Measurements from ENCODE around the gene UCKL1.

Gene UCKL1

GRCh38 chr20:63915471-63915870, 40.7 kb downstream of the UCKL1 start:
- H3K4me3 ChIP-seq (ENCODE audit: low read length) = no peak overlapping the region
- TF ChIP-seq ZNF274 (IDR thresholded peaks at IDR 0.05; ENCODE audit: low read depth, low read length) = no peak

GRCh38 chr20:63913768-63914167, 42.4 kb downstream of the UCKL1 start:
- H3K4me3 ChIP-seq (ENCODE audit: low read length) = no peak overlapping the region
- no peak for TF ChIP-seq ZNF274 (IDR thresholded peaks at IDR 0.05; ENCODE audit: low read depth, low read length)

GRCh38 chr20:63911176-63911575, 45.0 kb downstream of the UCKL1 start:
- TF ChIP-seq ZNF274 (IDR thresholded peaks at IDR 0.05; ENCODE audit: low read depth, low read length) = no peak
- H3K4me3 ChIP-seq (ENCODE audit: low read length) = no peak overlapping the region

- TF ChIP-seq ZNF274 (IDR thresholded peaks at IDR 0.05; ENCODE audit: low read depth, low read length) = no peak
- no peak overlapping the region for H3K4me3 ChIP-seq (ENCODE audit: low read length)
Measured at GRCh38 chr20:63908008-63908682, 48.1 kb downstream of the UCKL1 start.

GRCh38 chr20:63903796-63904561, 52.2 kb downstream of the UCKL1 start:
- no peak for TF ChIP-seq ZNF274 (IDR thresholded peaks at IDR 0.05; ENCODE audit: low read depth, low read length)
- no peak overlapping the region for H3K4me3 ChIP-seq (ENCODE audit: low read length)

GRCh38 chr20:63900413-63900812, 55.8 kb downstream of the UCKL1 start:
- H3K4me3 ChIP-seq (ENCODE audit: low read length) = no peak overlapping the region
- no peak for TF ChIP-seq ZNF274 (IDR thresholded peaks at IDR 0.05; ENCODE audit: low read depth, low read length)

GRCh38 chr20:63898882-63899558, 57.2 kb downstream of the UCKL1 start:
- H3K4me3 ChIP-seq (ENCODE audit: low read length) = no peak overlapping the region

GRCh38 chr20:63897978-63898561, 58.1 kb downstream of the UCKL1 start:
- TF ChIP-seq ZNF274 (IDR thresholded peaks at IDR 0.05; ENCODE audit: low read depth, low read length) = no peak
- H3K4me3 ChIP-seq (ENCODE audit: low read length) = no peak overlapping the region

More at GRCh38 chr20:63898882-63899558, 57.2 kb downstream of the UCKL1 start:
- no peak for TF ChIP-seq ZNF274 (IDR thresholded peaks at IDR 0.05; ENCODE audit: low read depth, low read length)

GRCh38 chr20:63896264-63897105, 59.7 kb downstream of the UCKL1 start:
- peak overlapping the region; percentile 57 for H3K4me3 ChIP-seq (ENCODE audit: low read length)

GRCh38 chr20:63895952-63896263, 60.3 kb downstream of the UCKL1 start:
- no peak for TF ChIP-seq ZNF274 (IDR thresholded peaks at IDR 0.05; ENCODE audit: low read depth, low read length)
- peak overlapping the region; percentile 57 for H3K4me3 ChIP-seq (ENCODE audit: low read length)

More at GRCh38 chr20:63896264-63897105, 59.7 kb downstream of the UCKL1 start:
- no peak for TF ChIP-seq ZNF274 (IDR thresholded peaks at IDR 0.05; ENCODE audit: low read depth, low read length)

GRCh38 chr20:63895202-63895951, 60.8 kb downstream of the UCKL1 start:
- no peak for TF ChIP-seq ZNF274 (IDR thresholded peaks at IDR 0.05; ENCODE audit: low read depth, low read length)
- peak overlapping the region; percentile 57 for H3K4me3 ChIP-seq (ENCODE audit: low read length)

GRCh38 chr20:63894358-63895201, 61.6 kb downstream of the UCKL1 start, which contains the start of gene DNAJC5:
Gene DNAJC5 (plus strand): TSS chr20:63895126. CDS start chr20:63928346, 33,220 bp downstream.
- TF ChIP-seq ZNF274 (IDR thresholded peaks at IDR 0.05; ENCODE audit: low read depth, low read length) = no peak
- peak within 1 kb of the TSS; percentile 69 for H3K4me3 ChIP-seq (ENCODE audit: low read length)

Data from GM08714 (cell line).